DOHH2 (cell line): ENCODE measurements around the gene KIF1A.

Experiments
- H3F3A ChIP-seq: fragments of 200-600 bp; sonication (generic), shearing (Covaris generic); 2 replicates; pipeline ENCODE4 v1.6.0; 2016; ENCODE audit warnings: antibody characterized with exemption, mild to moderate bottlenecking; ENCODE audit not compliant: control insufficient read depth, insufficient read depth
- H3K27ac ChIP-seq: fragments of 200-600 bp; sonication (generic); 2 replicates; pipeline ENCODE4 v1.5.1; 2014; ENCODE audit warnings: low read depth, mild to moderate bottlenecking, low read length, moderate library complexity
- H3K27me3 ChIP-seq: fragments of 200-600 bp; sonication (generic); 2 replicates; pipeline ENCODE4 v1.6.1; 2014; ENCODE audit warnings: mild to moderate bottlenecking, low read length, mixed read lengths; ENCODE audit not compliant: control insufficient read depth
- H3K36me3 ChIP-seq: fragments of 200-600 bp; sonication (generic); 2 replicates; pipeline ENCODE4 v1.6.1; 2014; ENCODE audit warnings: mild to moderate bottlenecking, low read length, moderate library complexity, mixed read lengths; ENCODE audit not compliant: control insufficient read depth
- H3K4me1 ChIP-seq: fragments of 200-600 bp; sonication (generic); 2 replicates; pipeline ENCODE4 v1.6.1; 2014; ENCODE audit warnings: mild to moderate bottlenecking, low read length, mixed read lengths; ENCODE audit not compliant: control insufficient read depth
- H3K4me2 ChIP-seq: fragments of 200-600 bp; sonication (generic); 2 replicates; pipeline ENCODE4 v1.6.0; 2014; ENCODE audit warnings: mild to moderate bottlenecking, low read length, moderate library complexity
- H3K4me3 ChIP-seq: fragments of 200-600 bp; sonication (generic); 2 replicates; pipeline ENCODE4 v1.5.1; 2014; ENCODE audit warnings: mild to moderate bottlenecking, low read length, mixed read lengths
- H3K79me2 ChIP-seq: fragments of 200-600 bp; sonication (generic); 2 replicates; pipeline ENCODE4 v1.6.1; 2014; ENCODE audit warnings: mild to moderate bottlenecking, low read length, mixed read lengths; ENCODE audit not compliant: control insufficient read depth
- H3K9me2 ChIP-seq: fragments of 200-600 bp; sonication (generic); replicated peaks from 2 replicates; pipeline ENCODE4 v1.6.1; 2014; ENCODE audit warnings: mild to moderate bottlenecking, low read length, mixed read lengths; ENCODE audit not compliant: control insufficient read depth
- H3K9me3 ChIP-seq: fragments of 200-600 bp; sonication (generic); 2 replicates; pipeline ENCODE4 v1.6.1; 2014; ENCODE audit warnings: antibody characterized with exemption, low read length, mixed read lengths; ENCODE audit not compliant: control insufficient read depth, insufficient read depth
- H4K20me1 ChIP-seq: fragments of 200-600 bp; sonication (generic); 2 replicates; pipeline ENCODE4 v1.6.0; 2014; ENCODE audit warnings: low read depth, mild to moderate bottlenecking, antibody characterized with exemption, low read length, moderate library complexity; ENCODE audit not compliant: control insufficient read depth, insufficient read depth
- CTCF ChIP-seq: fragments of 200-600 bp; sonication (generic); IDR thresholded peaks from one replicate; pipeline ENCODE4 v1.5.1; 2014; ENCODE audit warnings: antibody characterized with exemption, mild to moderate bottlenecking, low read depth, low read length; ENCODE audit not compliant: poor library complexity, severe bottlenecking
- EZH2phosphoT487 ChIP-seq: fragments of 200-600 bp; sonication (generic); IDR thresholded peaks from 2 replicates; pipeline ENCODE4 v1.6.1; 2017; ENCODE audit warnings: borderline replicate concordance, mild to moderate bottlenecking, antibody characterized with exemption, low read length, moderate library complexity, mixed read lengths

The KIF1A gene

GRCh38 chr2:240760576-240761246 is 59.3 kb downstream of the KIF1A start:
- no peaks in the 10 kb centered on the region for H3K27me3 ChIP-seq
- H3K4me1 ChIP-seq = no peaks in the 10 kb centered on the region
- no peaks in the 10 kb centered on the region for H3K79me2 ChIP-seq
- H4K20me1 ChIP-seq = no peaks in the 10 kb centered on the region
- H3K4me3 ChIP-seq = no peak overlapping the region
- H3K4me2 ChIP-seq = no peak overlapping the region
- TF ChIP-seq EZH2phosphoT487 (no peak), CTCF (no peak)
- no peak overlapping the region for H3K27ac ChIP-seq
- H3K9me3 ChIP-seq = no peaks in the 10 kb centered on the region
- no peaks in the 10 kb centered on the region for H3K36me3 ChIP-seq
- H3F3A ChIP-seq = no peaks in the 10 kb centered on the region
- H3K9me2 ChIP-seq = no peaks in the 10 kb centered on the region

DNA sequence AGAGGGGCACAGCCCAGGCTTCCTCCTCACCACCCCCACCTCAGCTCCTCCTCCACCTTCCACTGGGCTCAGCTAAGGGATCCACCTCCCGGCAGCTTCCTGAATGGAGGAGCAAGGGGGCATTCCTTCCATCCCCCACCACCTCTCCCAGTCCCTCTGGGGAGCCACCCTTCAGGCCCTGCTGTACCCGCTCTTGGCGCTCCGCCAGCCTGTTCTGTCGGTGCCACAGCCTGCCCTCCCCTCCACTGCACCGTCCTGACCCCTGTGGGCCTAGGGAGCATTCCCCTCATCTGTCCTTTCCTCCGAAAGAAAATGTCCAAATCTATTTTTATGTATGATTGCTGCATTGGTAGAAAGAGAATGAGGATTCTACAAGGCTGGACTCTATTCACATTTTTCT is 59.9 kb downstream of the KIF1A start:
- Histone ChIP-seq H3K27me3 (no peaks in the 10 kb centered on the region), H3K27ac (no peak overlapping the region), H3K4me3 (no peak overlapping the region), H3K36me3 (no peaks in the 10 kb centered on the region), H3K4me1 (no peaks in the 10 kb centered on the region), H3K9me2 (no peaks in the 10 kb centered on the region), H3K79me2 (no peaks in the 10 kb centered on the region), H3K9me3 (no peaks in the 10 kb centered on the region), H3K4me2 (no peak overlapping the region), H3F3A (no peaks in the 10 kb centered on the region), H4K20me1 (no peaks in the 10 kb centered on the region)
- no peak for TF ChIP-seq CTCF
- TF ChIP-seq EZH2phosphoT487 = no peak

GRCh38 chr2:240759459-240759858 is 60.6 kb downstream of the KIF1A start:
- Histone ChIP-seq H3K27ac (no peak overlapping the region), H3K79me2 (no peaks in the 10 kb centered on the region), H3K27me3 (no peaks in the 10 kb centered on the region), H3K9me3 (no peaks in the 10 kb centered on the region), H3F3A (no peaks in the 10 kb centered on the region), H3K4me2 (no peak overlapping the region), H4K20me1 (no peaks in the 10 kb centered on the region), H3K36me3 (no peaks in the 10 kb centered on the region), H3K9me2 (no peaks in the 10 kb centered on the region), H3K4me3 (no peak overlapping the region), H3K4me1 (no peaks in the 10 kb centered on the region)
- TF ChIP-seq CTCF (no peak), EZH2phosphoT487 (no peak)
